ENCODE results near the gene LMOD2. TPM values are rescaled to one million over a fixed set of nuclear protein-coding genes. Genes with fewer than 3 reads are reported as not detected.

Gene LMOD2
- total and polyA plus RNA-seq, 9 of the 15 experiments (the other 6 are each of a cell fraction or from before 2014, with no cell fraction given): 0.04 TPM; not detected in 8

GRCh38 chr7:123607423-123607975, 48.2 kb upstream of the LMOD2 start (continued):
- TF ChIP-seq ETS1 (conservative IDR thresholded peaks at IDR 0.05; ENCODE audit: control insufficient read depth, low read depth, low read length) (no peak), EZH2 (IDR thresholded peaks at IDR 0.05; ENCODE audit: borderline replicate concordance, low read depth, low read length) (no peak), ZHX1 (conservative IDR thresholded peaks at IDR 0.05; ENCODE audit: low read length) (no peak), ZNF134 (CRISPR knock-in tag; conservative IDR thresholded peaks at IDR 0.05) (no peak), MAFG (tag; conservative IDR thresholded peaks at IDR 0.05) (no peak), FOXK2 (conservative IDR thresholded peaks at IDR 0.05 in 1 of 2, IDR thresholded peaks at IDR 0.05 in 1 of 2; ENCODE audit: low read depth in 2 of 2) (no peak), ETV1 (tag; conservative IDR thresholded peaks at IDR 0.05; ENCODE audit: low read depth) (0 out of 2 replicates have a peak, but pooled peaks have one; percentile 44), ZNF586 (CRISPR knock-in tag; conservative IDR thresholded peaks at IDR 0.05) (no peak), ZNF655 (CRISPR knock-in tag; IDR thresholded peaks at IDR 0.05) (no peak), ZKSCAN8 (CRISPR knock-in tag; IDR thresholded peaks at IDR 0.05) (peak; percentile 27; the same call in 1 of the 2 replicates), ILF3 (IDR thresholded peaks at IDR 0.05; ENCODE audit: borderline replicate concordance) (no peak), ZNF717 (CRISPR knock-in tag; IDR thresholded peaks at IDR 0.05) (no peak), HBP1 (CRISPR knock-in tag; IDR thresholded peaks at IDR 0.05) (0 out of 2 replicates have a peak, but pooled peaks have one; percentile 38), FIP1L1 (IDR thresholded peaks at IDR 0.05; ENCODE audit: low read depth, low read length, poor library complexity, severe bottlenecking) (no peak), NR2C1 (IDR thresholded peaks at IDR 0.05) (no peak), NR2C1 (tag; IDR thresholded peaks at IDR 0.05) (0 out of 2 replicates have a peak, but pooled peaks have one; percentile 12), PHF21A (IDR thresholded peaks at IDR 0.05; ENCODE audit: borderline replicate concordance, low read depth) (no peak), CTCF (IDR thresholded peaks at IDR 0.05 in 2 of 3, conservative IDR thresholded peaks at IDR 0.05 in 1 of 3; ENCODE audit: insufficient read depth in 2 of 3, low read depth in 1 of 3, low read length in 3 of 3) (no peak), MAZ (CRISPR knock-in tag; conservative IDR thresholded peaks at IDR 0.05 in 1 of 2, IDR thresholded peaks at IDR 0.05 in 1 of 2) (no peak)
